Naive B cell (primary cell): ENCODE data around the gene PRR30. TPM values are rescaled to one million over a fixed set of nuclear protein-coding genes. Genes with fewer than 3 reads are reported as not detected.

Experiments
- polyA plus RNA-seq, 6 donors: library from polyadenylated mRNA; unstranded; fragments of 300-500 nt; fragmentation: Illumina TruSeq; gene quantifications; one replicate each; pipeline ENCODE4 v1.2.3, GENCODE V29; 2021; ENCODE audit warnings: low read depth in 6 of 6

PRR30 gene
- polyA plus RNA-seq, 6 donors from 2014 or later = not detected

Other genes with a start within 250 kb of the PRR30 start
- gene MAPRE3, start 168.8 kb downstream of the PRR30 start, polyA plus RNA-seq = 1 to 10 TPM; 1.2 to 4.2 (median 1.4) TPM
- gene TMEM214, start 106.4 kb downstream of the PRR30 start, polyA plus RNA-seq = 10 to 100 TPM; 16.6 to 32.9 (median 24.6) TPM
- gene AGBL5, start 87.7 kb downstream of the PRR30 start, polyA plus RNA-seq = 10 to 100 TPM in 3 of 6 donors, 1 to 10 TPM in 3; 7.8 to 11.6 (median 10.1) TPM
- 100 to 1,000 TPM; 594 to 733 (median 606) TPM for gene OST4, start 67.8 kb downstream of the PRR30 start, polyA plus RNA-seq
- gene EMILIN1, start 60.8 kb downstream of the PRR30 start, polyA plus RNA-seq = 1 to 10 TPM in 2 of 6 donors, under 1 TPM in 4; 0.28 to 1.1 (median 0.77) TPM
- gene KHK, start 52.6 kb downstream of the PRR30 start, polyA plus RNA-seq = 1 to 10 TPM; 3.3 to 8.9 (median 5.6) TPM
- not detected for gene CGREF1, start 20.3 kb downstream of the PRR30 start, polyA plus RNA-seq
- gene ABHD1, start 15.6 kb downstream of the PRR30 start, polyA plus RNA-seq = 1 to 10 TPM in 2 of 6 donors, not detected in 4; 1.2 to 1.3 TPM
- gene PREB, start 4.8 kb downstream of the PRR30 start, polyA plus RNA-seq = 100 to 1,000 TPM in 1 of 6 donors, 10 to 100 TPM in 5; 51.0 to 101 (median 56.2) TPM
- not detected for gene TCF23, start 9.6 kb upstream of the PRR30 start, polyA plus RNA-seq
- gene ATRAID, start 72.6 kb upstream of the PRR30 start, polyA plus RNA-seq = 100 to 1,000 TPM; 296 to 424 (median 357) TPM
- 10 to 100 TPM; 15.4 to 55.3 (median 22.4) TPM for gene SLC5A6, start 72.9 kb upstream of the PRR30 start, polyA plus RNA-seq
- 10 to 100 TPM in 5 of 6 donors, 1 to 10 TPM in 1; 5.4 to 20.7 (median 14.0) TPM for gene CAD, start 78.0 kb upstream of the PRR30 start, polyA plus RNA-seq
- gene SLC30A3, start 123.6 kb upstream of the PRR30 start, polyA plus RNA-seq = under 1 TPM in 2 of 6 donors, not detected in 4; 0.06 to 0.16 TPM
- not detected for gene DNAJC5G, start 136.0 kb upstream of the PRR30 start, polyA plus RNA-seq
- gene TRIM54, start 143.0 kb upstream of the PRR30 start, polyA plus RNA-seq = not detected
- gene UCN, start 169.0 kb upstream of the PRR30 start, polyA plus RNA-seq = 1 to 10 TPM in 1 of 6 donors, under 1 TPM in 3, not detected in 2; 0.55 to 1.4 (median 0.91) TPM
- 100 to 1,000 TPM; 133 to 234 (median 151) TPM for gene MPV17, start 183.7 kb upstream of the PRR30 start, polyA plus RNA-seq
- 10 to 100 TPM; 31.8 to 50.6 (median 39.9) TPM for gene GTF3C2, start 217.4 kb upstream of the PRR30 start, polyA plus RNA-seq
- gene EIF2B4, start 230.9 kb upstream of the PRR30 start, polyA plus RNA-seq = 10 to 100 TPM; 16.3 to 38.9 (median 30.3) TPM
- gene SNX17, start 231.2 kb upstream of the PRR30 start, polyA plus RNA-seq = 100 to 1,000 TPM; 216 to 307 (median 256) TPM
- gene ZNF513, start 241.3 kb upstream of the PRR30 start, polyA plus RNA-seq = 1 to 10 TPM in 5 of 6 donors, not detected in 1; 2.2 to 6.5 (median 3.7) TPM